ENCODE measurements around the gene SNX9.
"Not testable (repeated sequence)": the region's sequence is repeated elsewhere in the genome, so short reads cannot be mapped to it uniquely, and the experiment has no call there.

SNX9 gene

GRCh38 chr6:157935786-157936185 lies 112.7 kb downstream of the SNX9 start:
- no peak for DNase-seq

- no peak for DNase-seq
Measured at GRCh38 chr6:157937318-157937717, 114.3 kb downstream of the SNX9 start.

DNA sequence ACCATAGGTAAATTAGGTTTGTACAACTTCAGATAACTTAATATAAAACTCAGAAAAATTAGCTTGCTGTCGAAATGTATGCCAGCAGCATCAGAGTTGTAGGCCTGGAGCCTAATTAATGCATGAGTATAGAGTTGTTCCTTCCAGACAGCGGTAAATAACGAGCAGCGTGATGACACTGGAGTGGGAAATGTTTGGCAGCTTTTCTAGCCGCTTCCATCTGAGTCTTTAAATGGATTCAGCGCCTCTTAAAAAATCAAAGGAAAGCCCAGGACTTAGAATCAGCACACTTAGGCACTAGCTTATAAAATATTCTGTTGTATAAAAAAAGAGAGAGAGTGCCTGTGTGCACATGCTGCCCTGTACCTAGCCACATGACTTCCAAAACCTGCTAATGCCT lies 114.9 kb downstream of the SNX9 start:
- DNase-seq, result no peak

- DNase-seq, result peak; percentile 80
Measured at GRCh38 chr6:157940375-157941036, 117.5 kb downstream of the SNX9 start.

DNA sequence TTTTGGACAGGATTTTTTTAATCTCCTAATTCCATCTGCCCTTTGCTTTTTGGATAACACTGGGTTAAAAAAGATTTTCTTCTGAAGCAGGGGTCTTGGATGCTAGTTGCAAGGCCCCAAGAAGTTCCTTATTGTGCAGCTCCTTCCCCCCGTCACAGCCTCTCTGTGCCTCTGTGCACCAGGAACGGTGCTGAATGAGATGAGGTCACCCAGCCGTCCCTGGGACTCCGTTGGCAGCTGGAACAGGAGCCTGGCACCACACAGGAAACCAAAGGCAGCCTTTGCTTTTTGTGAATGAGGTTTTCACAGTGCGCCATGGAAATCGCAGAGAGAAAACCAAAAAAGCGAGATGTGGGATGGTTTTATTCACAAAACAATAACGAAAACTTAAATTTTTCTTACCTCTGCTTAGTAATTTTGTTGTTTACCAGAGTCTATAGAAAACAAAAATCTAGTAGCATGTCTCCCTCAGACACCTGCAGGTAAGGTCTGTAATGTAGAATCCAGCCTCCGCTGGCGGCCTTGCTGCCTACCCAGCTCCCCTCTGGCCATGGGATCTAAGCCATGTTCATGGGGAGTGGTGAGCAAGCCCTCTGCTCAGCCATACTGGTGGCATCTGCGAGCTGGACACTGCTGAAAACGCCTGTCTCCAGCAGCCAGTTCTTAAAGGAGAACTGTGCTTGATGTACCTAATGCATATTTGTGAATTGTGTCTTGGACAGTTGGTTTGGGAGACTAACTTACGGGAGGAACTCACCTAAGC lies 118.2 kb downstream of the SNX9 start:
- no peak for DNase-seq

GRCh38 chr6:157942351-157942750 lies 119.3 kb downstream of the SNX9 start:
- DNase-seq, result no peak

DNA sequence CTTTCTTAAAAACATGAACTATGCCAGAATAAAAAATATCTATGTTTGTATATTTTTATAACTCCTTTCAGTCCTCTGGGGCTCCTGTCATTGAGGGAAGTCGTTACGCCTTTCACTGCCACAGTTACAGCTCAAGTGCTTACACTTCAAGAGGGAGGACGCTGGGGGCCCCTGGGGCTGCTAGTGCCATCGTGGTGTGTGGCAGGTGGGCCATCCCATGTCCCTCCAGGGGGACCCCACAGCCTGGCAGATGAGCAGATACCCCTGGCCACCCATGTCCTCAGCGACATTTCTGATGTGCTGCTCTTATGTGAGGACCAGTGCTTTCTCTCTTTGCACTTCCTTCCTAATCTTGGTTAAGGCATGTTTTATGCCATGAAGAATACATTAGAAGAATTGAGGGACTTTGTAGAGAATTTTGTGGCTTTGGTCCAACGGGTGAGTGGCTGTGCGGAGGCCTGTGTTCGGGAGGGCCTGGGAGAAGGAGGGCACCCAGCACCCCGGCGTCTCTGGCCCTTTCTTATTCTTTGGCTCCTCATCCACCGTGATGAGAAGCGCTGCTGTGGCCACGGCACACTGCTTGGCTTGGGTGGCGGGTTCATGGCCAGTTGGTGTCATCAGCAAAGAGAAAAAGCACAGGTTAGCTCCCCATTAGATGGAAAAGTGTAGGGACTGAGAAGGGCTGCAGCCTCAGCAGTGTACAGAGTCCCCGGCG lies 120.4 kb downstream of the SNX9 start:
- DNase-seq, result no peak

DNA sequence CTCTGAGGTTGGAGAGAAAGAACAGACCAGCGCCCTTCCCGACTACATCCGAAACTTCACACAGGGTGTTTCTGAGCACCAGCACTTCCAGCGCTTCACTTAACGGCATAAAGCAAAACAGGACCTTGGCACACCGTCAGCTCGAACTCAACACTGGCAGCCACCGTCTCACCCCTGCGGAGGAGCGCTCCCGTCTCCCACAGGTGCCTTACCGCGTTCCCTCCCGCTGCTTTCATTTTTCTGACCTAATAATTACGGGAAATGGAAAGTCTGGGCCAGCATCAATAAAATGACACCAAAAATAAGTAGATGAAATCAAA lies 120.9 kb downstream of the SNX9 start:
- DNase-seq, result no peak

DNA sequence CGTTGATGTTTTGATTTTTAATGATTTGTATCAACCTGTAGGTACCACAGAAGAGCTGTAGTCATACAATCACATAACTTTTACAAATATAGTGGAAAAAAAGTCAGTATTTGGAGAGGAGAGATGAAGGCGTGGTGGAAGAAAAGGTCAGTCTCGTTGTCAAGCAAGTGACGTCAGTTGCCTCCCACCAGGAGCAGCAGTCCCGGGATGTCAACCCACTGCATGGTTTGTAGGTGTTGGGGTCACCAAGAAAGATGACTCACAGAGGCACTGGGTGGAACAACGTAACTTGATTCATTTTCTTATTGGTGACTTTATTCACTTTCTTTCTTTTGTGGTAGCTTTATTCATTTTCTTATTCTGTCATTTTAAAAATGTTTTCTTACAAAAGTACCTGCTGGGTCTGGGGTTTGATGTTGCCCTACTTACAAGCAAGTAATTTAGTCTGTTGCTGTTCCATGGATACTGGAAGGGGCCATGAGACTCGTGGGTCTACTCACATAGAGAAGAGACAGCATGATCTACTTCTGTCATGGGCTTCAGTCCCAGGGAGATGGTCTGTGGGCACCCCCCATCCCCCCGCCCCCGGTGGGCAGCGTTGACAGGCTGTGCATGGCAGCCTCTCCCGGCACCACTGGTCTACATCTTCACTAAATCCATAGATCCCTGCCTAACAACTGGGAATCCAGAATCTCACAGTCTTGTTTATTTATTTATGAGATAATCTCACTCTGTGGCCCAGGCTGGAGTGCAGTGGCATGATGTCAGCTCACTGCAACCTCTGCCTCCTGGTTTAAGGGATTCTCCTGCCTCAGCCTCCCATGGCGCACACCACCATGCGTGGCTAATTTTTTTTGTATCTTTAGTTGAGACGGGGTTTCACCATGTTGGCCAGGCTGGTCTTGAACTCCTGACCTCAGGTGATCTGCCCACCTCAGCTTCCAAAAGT lies 122.2 kb downstream of the SNX9 start:
- DNase-seq, result peak; percentile 70

DNA sequence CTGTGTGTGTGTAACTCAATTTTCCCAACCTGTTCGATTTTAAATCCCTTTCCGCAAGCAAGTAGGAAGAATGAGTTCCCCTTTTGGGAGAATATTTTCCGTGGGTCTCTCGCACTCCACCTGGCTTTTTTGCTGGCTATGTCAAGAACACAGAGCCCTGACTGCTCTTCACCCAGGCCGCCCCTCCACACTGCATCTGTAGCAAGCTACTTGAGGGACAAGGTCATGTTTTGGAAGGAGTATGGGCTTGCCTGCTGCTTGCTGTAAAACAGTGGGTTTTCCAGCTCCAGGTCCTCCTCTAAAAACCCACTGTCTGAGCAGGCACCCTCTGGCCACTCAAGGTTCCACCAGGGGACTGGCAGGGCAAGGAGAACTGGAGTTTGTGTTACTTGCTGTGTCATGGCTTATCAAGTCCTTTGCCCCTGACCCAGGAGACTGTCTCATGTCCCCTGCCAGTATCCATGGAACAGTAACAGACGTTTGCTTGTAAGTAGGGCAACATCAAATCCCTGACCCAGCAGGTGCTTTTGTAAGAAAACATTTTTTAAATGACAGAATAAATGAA lies 123.1 kb downstream of the SNX9 start:
- DNase-seq, result no peak

DNA sequence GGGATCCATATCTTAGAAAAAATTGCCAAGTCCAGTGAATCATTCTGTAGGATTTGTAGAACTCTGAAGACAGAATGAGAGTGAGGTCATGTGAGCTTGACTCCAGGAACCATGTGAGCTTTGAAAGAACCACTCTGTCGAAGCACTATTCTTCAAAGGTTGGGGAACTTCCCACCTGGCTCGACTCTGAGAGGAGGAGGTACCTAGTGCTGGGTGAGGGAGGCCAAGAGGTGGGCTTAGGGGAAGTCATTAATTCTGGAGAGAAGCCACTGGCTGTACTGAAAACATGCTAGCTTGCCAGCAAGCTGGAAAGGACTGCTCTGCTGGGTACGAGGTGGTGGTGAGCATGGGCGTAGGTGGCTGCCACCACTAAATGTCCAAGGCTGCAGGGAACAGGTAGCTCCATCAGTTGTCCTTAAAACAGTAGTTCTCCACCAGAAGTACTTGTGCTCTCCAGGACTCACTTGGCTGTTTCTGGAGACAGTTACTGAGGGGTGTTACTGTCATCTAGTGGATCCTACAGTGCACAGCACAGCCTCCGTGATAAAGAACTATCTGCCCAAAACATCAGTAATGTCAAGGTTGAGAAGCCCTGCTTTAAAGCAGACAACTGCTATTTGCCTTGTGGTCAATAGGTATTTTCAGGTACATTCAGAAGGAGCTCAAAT lies 124.0 kb downstream of the SNX9 start:
- DNase-seq, result no peak

DNA sequence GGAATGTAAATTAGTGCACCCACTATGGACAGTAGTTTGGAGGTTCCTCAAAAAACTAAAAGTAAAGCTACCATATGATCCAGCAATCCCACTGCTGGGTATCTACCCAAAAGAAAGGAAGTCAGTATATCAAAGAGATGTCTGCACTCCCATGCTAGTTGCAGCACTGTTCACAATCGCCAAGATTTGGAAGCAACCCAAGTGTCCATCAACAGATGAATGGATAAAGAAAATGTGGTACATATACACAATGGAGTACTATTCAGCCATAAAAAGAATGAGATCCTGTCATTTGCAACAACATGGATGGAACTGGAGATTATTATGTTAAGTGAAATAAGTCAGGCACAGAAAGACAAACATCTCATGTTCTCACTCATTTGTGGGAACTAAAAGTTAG lies 127.9 kb downstream of the SNX9 start:
- DNase-seq, result not testable (repeated sequence)

DNA sequence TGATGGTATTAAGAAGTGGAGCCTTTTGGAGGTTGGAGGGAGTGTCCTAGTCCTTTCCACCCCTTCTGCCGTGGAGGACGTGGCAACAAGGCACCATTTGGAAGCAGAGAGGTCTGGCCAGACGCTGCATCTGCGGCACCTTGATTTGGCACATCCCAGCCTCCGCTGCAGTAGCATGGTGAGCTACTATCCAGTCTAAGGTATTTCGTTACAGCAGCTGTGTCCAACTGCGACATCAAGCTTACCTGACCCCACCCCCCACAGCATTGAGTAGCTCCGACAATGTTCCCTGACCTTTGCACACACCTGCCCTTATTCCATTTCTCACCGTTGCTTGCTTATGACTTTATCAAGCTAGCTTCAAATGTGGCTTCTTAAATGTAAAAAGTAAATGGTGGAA lies 128.8 kb downstream of the SNX9 start:
- DNase-seq, result no peak

DNA sequence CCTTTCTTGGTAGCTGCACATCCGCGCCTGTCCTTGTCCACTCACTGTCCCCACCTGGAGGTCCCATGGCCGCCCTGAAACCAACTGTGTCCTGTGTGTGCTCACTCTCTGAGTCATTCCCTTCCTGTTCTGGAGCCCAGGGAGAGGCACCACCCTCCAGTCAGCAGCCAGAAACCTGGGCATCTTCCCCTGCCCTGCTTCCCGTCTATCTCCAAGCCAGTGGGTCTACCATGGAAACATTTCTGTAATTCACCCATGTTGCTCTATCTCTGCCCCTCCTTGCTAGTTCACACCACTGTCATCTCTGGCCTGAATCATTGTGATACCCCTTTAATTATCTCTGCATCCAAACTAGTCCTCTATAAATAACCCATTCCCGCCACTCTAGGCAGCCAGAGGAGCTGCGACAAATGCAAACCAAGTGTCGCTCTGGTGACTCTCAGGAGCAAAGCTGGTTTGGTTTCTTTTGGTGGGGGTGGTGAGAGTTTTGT lies 129.9 kb downstream of the SNX9 start:
- DNase-seq, result no peak

- DNase-seq, result no peak
Measured at GRCh38 chr6:157953580-157954091, 130.6 kb downstream of the SNX9 start.

GRCh38 chr6:157954150-157955117 lies 131.4 kb downstream of the SNX9 start:
- no peak for DNase-seq

DNA sequence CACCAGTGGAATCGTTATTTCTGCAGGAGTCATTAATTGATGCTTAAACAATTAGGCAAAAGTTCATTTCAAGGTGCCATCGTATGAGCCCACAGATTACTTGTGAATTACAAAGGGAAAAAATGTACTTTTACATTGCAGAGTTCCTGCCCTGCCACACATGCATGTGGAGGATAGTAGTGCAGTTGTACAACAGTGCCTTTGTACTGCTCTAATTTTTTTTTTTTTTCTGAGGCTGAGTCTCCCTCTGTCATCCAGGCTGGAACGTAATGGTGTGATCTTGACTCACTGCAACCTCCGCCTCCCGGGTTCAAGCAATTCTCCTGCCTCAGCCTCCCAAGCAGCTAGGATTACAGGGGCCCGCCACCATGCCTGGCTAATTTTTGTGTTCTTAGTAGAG lies 132.6 kb downstream of the SNX9 start:
- no peak for DNase-seq

DNA sequence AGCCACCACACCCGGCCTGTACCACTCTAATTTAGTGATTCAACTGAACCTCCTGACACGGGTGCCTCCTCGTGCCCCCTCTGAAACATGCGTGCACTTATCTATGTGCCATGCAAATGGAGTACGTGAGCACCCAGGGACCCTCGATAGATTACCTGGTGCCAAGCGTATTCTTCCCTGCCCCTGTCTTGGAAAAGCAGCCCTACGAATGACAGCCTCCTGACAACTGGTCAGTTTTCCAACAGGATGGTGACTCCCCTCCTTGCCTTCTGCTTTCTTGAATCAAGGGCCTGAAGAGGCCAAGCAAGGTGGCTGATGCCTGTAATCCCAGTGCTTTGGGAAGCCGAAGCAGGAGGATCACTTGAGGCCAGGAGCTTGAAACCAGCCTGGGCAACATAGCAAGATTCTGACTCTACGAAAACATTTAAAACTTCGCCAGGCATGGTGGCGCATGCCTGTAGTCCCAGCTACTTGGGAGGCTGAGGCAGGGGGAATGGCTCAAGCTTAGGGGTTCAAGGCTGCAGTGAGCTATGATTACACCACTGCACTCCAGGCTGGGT lies 133.2 kb downstream of the SNX9 start:
- no peak for DNase-seq

DNA sequence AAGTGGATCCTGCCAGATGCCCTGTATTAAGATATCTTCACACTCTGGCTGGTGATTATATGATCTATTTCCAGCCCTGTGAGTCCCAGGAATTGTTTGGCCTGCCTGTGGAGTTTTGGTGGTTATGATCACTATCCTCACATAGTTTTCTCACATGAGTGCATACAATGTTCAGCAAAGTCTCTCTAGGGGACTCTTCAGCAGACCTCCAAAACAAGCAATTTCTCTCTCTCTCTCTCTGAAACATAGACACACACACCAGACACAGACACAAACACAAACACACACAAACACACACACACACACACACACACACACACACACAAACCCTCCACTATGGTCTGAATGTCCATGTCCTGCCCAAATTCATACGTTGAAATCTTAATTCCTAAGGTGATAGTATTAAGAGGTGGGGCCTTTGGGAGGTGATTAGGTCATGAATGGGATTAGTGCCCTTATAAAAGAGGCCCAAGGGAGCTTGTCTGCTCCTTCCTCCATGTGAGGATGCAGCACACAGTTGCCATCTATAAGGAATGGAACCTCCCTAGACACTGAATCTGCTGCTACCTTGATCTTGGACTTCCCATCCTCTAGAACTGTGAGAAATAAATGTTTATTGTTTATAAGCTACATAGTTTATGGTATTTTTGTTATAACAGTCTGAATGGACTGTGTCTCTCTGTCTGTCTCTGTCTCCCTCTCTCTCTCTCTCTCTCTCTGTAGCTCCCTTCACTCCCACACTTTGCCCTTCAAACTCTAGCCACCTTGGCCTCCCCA lies 136.6 kb downstream of the SNX9 start:
- DNase-seq, result no peak
